ENCODE data around the gene LMBRD1.
"Not testable (repeated sequence)": the region's sequence is repeated elsewhere in the genome, so short reads cannot be mapped to it uniquely, and the experiment has no call there.

- TF ChIP-seq CBX8 (IDR thresholded peaks at IDR 0.05; ENCODE audit: borderline replicate concordance, low read depth, low read length); CTCF (IDR thresholded peaks at IDR 0.05; ENCODE audit: control extremely low read depth in 1 of 3, insufficient read depth in 1 of 3, low read depth in 1 of 3, low read length in 3 of 3); JUND (IDR thresholded peaks at IDR 0.05; ENCODE audit: low read length); JUN (IDR thresholded peaks at IDR 0.05; ENCODE audit: low read depth, low read length); POLR2A (IDR thresholded peaks at IDR 0.05; ENCODE audit: control extremely low read depth in 1 of 2, low read depth in 2 of 2, low read length in 2 of 2); RAD21 (IDR thresholded peaks at IDR 0.05 in 1 of 2, conservative IDR thresholded peaks at IDR 0.05 in 1 of 2; ENCODE audit: low read depth in 2 of 2, low read length in 2 of 2); TAF1 (IDR thresholded peaks at IDR 0.05; ENCODE audit: low read depth, low read length); YY1 (IDR thresholded peaks at IDR 0.05; ENCODE audit: low read depth, low read length); MAFK (IDR thresholded peaks at IDR 0.05; ENCODE audit: low read depth, low read length); GABPA (IDR thresholded peaks at IDR 0.05; ENCODE audit: borderline replicate concordance, insufficient read depth, low read length); SP2 (IDR thresholded peaks at IDR 0.05; ENCODE audit: low read length); EP300 (IDR thresholded peaks at IDR 0.05; ENCODE audit: borderline replicate concordance in 1 of 2, low read depth in 2 of 2, low read length in 2 of 2); POLR2AphosphoS5 (IDR thresholded peaks at IDR 0.05; ENCODE audit: low read depth, low read length); CHD2 (IDR thresholded peaks at IDR 0.05; ENCODE audit: low read length): not testable (repeated sequence)
Observed at GRCh38 chr6:69787436-69787835, 9.4 kb downstream of the LMBRD1 start.
